Esophagus (tissue), 2 donors: ENCODE results near the gene INMT. TPM values are rescaled to one million over a fixed set of nuclear protein-coding genes. Genes with fewer than 3 reads are reported as not detected.

Source experiments
- H3K27ac ChIP-seq, 2 donors: one replicate each; pipeline ENCODE4 v1.5.1; 2013; ENCODE audit warnings: low read depth in 2 of 2, mild to moderate bottlenecking in 2 of 2, inconsistent platforms in 1 of 2, low read length in 1 of 2, moderate library complexity in 1 of 2
- H3K27me3 ChIP-seq, 2 donors: one replicate each; pipeline ENCODE4 v1.6.1; 2013; ENCODE audit warnings: low read length in 2 of 2, control low read depth in 1 of 2, mild to moderate bottlenecking in 1 of 2; ENCODE audit not compliant: insufficient read depth in 2 of 2, control insufficient read depth in 1 of 2
- H3K36me3 ChIP-seq, 2 donors: one replicate each; pipeline ENCODE4 v1.6.1; 2013; ENCODE audit warnings: low read length in 1 of 2; ENCODE audit not compliant: control insufficient read depth in 2 of 2, insufficient read depth in 2 of 2
- H3K4me1 ChIP-seq, 2 donors: one replicate each; pipeline ENCODE4 v1.6.1; 2013; ENCODE audit warnings: low read length in 1 of 2; ENCODE audit not compliant: control insufficient read depth in 2 of 2, insufficient read depth in 2 of 2
- H3K4me3 ChIP-seq, 2 donors: one replicate each; pipeline ENCODE4 v1.5.1; 2013; ENCODE audit warnings: low read length in 2 of 2, mild to moderate bottlenecking in 2 of 2, low read depth in 1 of 2, moderate library complexity in 1 of 2
- H3K9me3 ChIP-seq, 2 donors: one replicate each; pipeline ENCODE4 v1.6.1; 2013; ENCODE audit warnings: mild to moderate bottlenecking in 2 of 2, low read depth in 1 of 2, low read length in 1 of 2, moderate library complexity in 1 of 2; ENCODE audit not compliant: control insufficient read depth in 2 of 2, insufficient read depth in 1 of 2
- WGBS, 2 donors: extraction: QIAGEN DNeasy Blood & Tissue Kit; methylation state at CpG; one replicate each; pipeline ENCODE4 v1.1.7; 2013; 5-methylcytosine and 5-hydroxymethylcytosine counted together
- polyA plus RNA-seq, 2 donors: library from polyadenylated mRNA; stranded (reverse); fragments of 200-250 nt; gene quantifications; one replicate each; pipeline ENCODE4 v1.2.3, GENCODE V29; 2013
- donor health status: healthy with polysubstance abuse.
- donor health status: Bipolar disorder and iron deficiency.

INMT gene
- polyA plus RNA-seq, 2 donors: 2.4 to 4.5 TPM

- Histone ChIP-seq H3K4me3 (no peak overlapping the region), H3K27me3 (no peaks in the 10 kb centered on the region), H3K9me3 (no peaks in the 10 kb centered on the region), H3K4me1 (no peaks in the 10 kb centered on the region), H3K36me3 (peaks cover 6 to 12% of the 10 kb centered on the region in 2 donors), H3K27ac (no peak overlapping the region)
- WGBS, 2 donors: 74 to 79% methylated on average over 11 of the region's 11 CpGs
Measured at GRCh38 chr7:30788640-30789333, 36.9 kb downstream of the INMT start.

DNA sequence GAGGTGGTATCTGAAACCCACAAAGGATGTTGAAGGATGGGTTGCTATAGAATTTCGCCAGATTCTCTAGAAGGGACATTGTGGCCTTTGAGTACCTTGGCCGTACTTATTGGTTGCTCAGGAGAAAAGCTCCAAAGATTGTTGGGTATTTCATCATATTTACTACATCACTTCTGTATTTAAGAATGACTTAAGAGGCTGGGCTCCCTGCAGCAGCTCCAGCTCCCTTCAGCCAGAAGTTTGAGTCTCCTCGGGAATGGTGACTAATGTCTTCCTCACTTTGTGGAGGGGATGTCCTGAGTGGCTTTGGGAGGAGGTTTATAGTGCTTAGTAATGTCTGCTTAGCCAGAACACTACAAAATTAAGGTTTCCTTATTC lies 37.4 kb downstream of the INMT start:
- no peak overlapping the region for H3K4me3 ChIP-seq
- no peaks in the 10 kb centered on the region for H3K4me1 ChIP-seq
- H3K27me3 ChIP-seq: no peaks in the 10 kb centered on the region
- no peaks in the 10 kb centered on the region for H3K9me3 ChIP-seq
- 75% methylated on average over 3 of the region's 3 CpGs for WGBS, 2 donors
- H3K36me3 ChIP-seq: peaks cover 6 to 9% of the 10 kb centered on the region in 2 donors
- no peak overlapping the region for H3K27ac ChIP-seq

DNA sequence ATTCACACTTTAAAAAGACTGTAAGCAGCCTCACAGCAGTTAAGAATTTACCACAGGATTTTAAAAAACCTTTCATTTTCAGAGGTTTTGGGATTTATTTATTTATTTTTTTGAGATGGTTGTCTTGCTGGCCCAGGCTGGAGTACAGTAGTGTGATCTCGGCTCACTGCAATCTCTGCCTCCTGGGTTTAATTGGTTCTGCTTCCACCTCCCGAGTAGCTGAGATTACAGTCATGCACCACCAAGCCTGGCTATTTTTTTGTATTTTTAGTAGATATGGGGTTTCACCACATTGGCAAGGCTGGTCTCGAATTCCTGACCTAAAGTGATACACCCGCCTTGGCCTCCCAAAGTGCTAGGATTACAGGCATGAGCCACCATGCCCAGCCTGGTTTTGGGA lies 38.4 kb downstream of the INMT start:
- Histone ChIP-seq H3K4me3 (no peak overlapping the region), H3K27ac (no peak overlapping the region), H3K27me3 (no peaks in the 10 kb centered on the region), H3K4me1 (no peaks in the 10 kb centered on the region), H3K36me3 (peaks cover 6 to 7% of the 10 kb centered on the region in 2 donors), H3K9me3 (no peaks in the 10 kb centered on the region)
- 91 to 93% methylated on average over 4 of the region's 4 CpGs for WGBS, 2 donors

DNA sequence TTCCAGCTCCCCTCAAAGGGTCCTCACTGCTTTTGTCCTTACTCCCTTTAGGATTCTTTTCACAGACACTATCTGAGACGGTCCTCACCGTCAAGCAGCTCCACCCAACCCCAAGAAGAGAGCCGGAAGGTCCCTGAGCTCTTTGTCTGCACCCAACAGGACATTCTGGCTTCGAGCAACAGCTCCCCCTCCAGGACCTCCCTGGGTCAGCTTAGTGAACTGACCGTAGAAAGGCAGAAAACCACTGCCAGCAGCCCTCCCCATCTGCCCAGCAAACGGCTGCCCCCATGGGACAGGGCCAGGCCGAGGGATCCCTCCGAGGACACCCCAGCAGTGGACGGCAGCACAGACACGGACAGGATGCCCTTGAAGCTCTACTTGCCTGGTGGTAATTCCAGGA lies 39.2 kb downstream of the INMT start:
- H3K4me3 ChIP-seq: no peak overlapping the region
- no peak overlapping the region for H3K27ac ChIP-seq
- 81% methylated on average over 10 of the region's 10 CpGs for WGBS, 2 donors
- H3K36me3 ChIP-seq: peaks cover under 1 to 6% of the 10 kb centered on the region in 2 donors
- H3K27me3 ChIP-seq: no peaks in the 10 kb centered on the region
- H3K9me3 ChIP-seq: no peaks in the 10 kb centered on the region
- no peaks in the 10 kb centered on the region for H3K4me1 ChIP-seq

DNA sequence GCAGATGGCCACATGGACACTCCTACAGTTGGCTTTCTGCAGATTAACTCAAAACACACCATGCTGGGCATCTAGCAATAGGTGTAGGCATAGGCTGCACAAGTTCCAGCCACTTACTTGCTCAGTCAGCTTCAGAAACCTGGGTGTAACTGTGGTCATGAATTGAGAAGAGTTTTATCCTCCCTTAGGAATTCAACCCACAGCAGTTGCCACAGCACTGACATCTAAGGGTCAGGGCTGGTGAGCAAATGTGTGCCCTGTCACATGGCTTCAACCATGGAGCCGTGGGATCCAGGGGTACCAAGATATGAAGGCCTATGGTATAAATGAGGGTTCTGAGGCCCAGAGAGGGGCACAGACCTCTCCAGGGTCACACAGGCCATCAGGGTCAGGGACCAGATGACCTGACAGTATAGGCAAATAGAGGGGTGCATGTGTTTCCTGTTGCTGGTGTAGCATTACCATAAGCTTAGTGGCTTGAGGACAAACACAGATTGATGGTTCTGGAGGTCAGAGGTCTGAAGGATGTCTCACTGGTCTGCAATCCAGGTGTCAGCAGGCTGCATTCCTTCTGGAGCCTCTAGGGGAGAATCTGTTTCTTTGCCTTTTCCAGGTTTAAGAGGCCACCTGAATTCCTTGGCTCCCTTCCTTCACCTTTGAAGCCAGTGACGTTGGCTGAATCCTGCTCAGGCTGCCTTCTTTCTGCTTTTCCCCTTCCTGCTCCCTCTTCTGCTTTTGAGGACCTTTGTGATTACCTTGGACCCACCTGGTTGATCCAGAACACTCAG lies 43.4 kb downstream of the INMT start:
- Histone ChIP-seq H3K27me3 (no peaks in the 10 kb centered on the region), H3K27ac (no peak overlapping the region), H3K4me1 (peaks cover 0 to 3% of the 10 kb centered on the region in 2 donors), H3K9me3 (no peaks in the 10 kb centered on the region), H3K4me3 (no peak overlapping the region), H3K36me3 (peaks cover 0 to 4% of the 10 kb centered on the region in 2 donors)
- 52 to 59% methylated on average over 2 of the region's 2 CpGs for WGBS, 2 donors

DNA sequence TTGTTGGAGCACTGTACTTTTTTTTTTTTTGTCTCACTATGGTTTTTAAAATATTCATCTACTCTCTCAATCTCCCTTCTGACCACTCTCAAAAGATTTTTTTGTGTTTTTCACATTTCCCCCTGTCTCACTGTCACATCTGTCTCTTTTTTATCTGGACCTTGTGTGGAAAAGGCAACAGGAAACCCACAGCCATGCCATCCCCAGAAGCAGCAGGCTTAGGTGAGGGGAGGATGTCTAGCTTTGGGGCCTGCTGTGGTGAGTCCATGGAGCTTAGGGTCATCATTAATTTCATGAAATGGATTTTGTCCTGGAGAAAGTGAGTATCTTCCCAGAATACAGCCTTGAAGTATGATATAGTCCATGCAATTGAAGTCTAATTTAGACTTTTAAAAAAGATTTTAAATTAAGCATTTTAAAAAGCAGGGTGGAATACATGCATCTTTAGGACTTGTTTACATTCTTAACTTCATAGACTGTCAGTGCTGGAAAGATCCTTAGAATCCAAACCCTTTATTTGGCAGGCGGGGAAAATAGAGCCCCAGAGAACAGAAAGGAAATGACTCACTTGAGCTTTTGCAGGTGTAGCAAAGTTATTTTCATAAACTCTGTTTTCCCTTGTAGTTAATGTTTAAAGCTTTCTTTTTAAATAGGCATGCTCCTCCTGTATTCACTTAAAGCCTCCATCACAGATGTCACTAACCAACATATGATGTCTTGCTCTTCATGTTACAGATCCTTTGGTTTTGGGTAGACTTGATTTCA lies 44.4 kb downstream of the INMT start:
- Histone ChIP-seq H3K27me3 (no peaks in the 10 kb centered on the region), H3K4me3 (no peak overlapping the region), H3K9me3 (no peaks in the 10 kb centered on the region), H3K4me1 (peaks cover 0 to 3% of the 10 kb centered on the region in 2 donors), H3K36me3 (peaks cover 0 to 2% of the 10 kb centered on the region in 2 donors), H3K27ac (peak overlapping the region in 1 of 2 donors; percentile 66)
- WGBS, 2 donors: 12 to 37% methylated on average over 1 of the region's 1 CpG

GRCh38 chr7:30797176-30798040 lies 45.5 kb downstream of the INMT start:
- WGBS, 2 donors: 62 to 64% methylated on average over 8 of the region's 8 CpGs
- H3K4me3 ChIP-seq: no peak overlapping the region
- H3K4me1 ChIP-seq: peaks cover 0 to 3% of the 10 kb centered on the region in 2 donors
- H3K27me3 ChIP-seq: no peaks in the 10 kb centered on the region
- peak overlapping the region in 1 of 2 donors; percentile 11 for H3K27ac ChIP-seq
- no peaks in the 10 kb centered on the region for H3K36me3 ChIP-seq
- no peaks in the 10 kb centered on the region for H3K9me3 ChIP-seq

DNA sequence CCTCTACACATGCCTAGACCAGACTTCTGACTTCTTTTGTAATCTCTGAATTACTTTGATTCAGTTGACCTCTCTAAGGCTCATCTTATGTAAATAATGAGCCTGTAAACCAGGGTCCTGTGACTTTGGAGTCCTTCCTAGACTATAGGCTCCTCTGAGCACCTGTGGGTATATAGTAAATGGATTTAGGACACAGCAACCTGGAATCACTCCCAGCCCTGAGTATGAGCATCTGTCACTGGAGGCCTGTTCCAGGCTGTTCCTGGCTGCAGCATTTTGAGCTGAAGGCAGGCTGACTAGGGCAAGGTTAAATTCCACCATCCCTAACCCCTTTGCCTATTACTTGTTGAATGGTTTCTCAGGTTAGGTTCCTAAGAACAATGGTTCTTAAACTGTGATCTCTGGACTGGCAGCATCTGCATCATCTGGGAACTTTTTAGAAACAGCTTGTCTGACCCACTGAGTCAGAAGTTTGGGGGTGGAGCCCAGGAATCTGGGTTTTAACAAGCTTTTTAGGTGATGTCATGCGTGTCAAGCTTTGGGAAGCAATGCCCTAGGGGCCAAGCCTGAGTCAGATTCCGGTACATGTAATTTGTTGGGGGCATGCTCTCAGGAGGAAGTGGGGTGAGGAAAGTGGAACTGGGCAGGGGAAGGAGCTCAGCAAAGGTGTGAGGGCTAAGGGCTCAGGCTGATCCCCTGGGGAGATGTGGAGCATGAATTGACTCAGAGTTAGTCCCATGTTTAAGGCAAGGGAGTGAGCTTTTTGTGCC lies 47.5 kb downstream of the INMT start:
- Histone ChIP-seq H3K27me3 (no peaks in the 10 kb centered on the region), H3K27ac (no peak overlapping the region), H3K4me1 (peaks cover 0 to 3% of the 10 kb centered on the region in 2 donors), H3K4me3 (no peak overlapping the region), H3K36me3 (no peaks in the 10 kb centered on the region), H3K9me3 (no peaks in the 10 kb centered on the region)
- 24 to 39% methylated on average over 2 of the region's 2 CpGs for WGBS, 2 donors
